ENCODE results near the gene FKRP. TPM values are rescaled to one million over a fixed set of nuclear protein-coding genes. Genes with fewer than 3 reads are reported as not detected.

The FKRP gene
- total RNA-seq, 2 experiments from 2014 or later = 7.7 to 10.1 TPM

GRCh38 chr19:46744005-46744691, 1.7 kb upstream of the FKRP start:
- no peaks in the 10 kb centered on the region for H3K27me3 Mint-ChIP-seq
- intact Hi-C loops (cut with micrococcal nuclease) = no loop called here
- POLR2A ChIA-PET = interaction anchor here (0.6 to 2.9 kb wide), 6 partner anchors 10 to 143 kb away, joined by 3 to 13 read pairs (median 5); partner anchors contain the start of gene CALM3
- ATAC-seq = no peak
- no peak for DNase-seq
- H3K4me3 Mint-ChIP-seq = peak overlapping the region; percentile 91
- H3K36me3 Mint-ChIP-seq (ENCODE audit: low read depth) = peaks cover 15% of the 10 kb centered on the region
- no peak for TF ChIP-seq CTCF (IDR thresholded peaks at IDR 0.05)
- H3K9me3 Mint-ChIP-seq = no peaks in the 10 kb centered on the region
- peak overlapping the region; percentile 88 for H3K27ac Mint-ChIP-seq
- CTCF ChIA-PET = interaction anchor here (0.6 to 4.8 kb wide), 8 partner anchors 9 to 201 kb away, joined by 3 to 37 read pairs (median 8); no protein-coding TSS in a partner anchor
- peaks cover 64% of the 10 kb centered on the region for H3K4me1 Mint-ChIP-seq (ENCODE audit: low read depth)

- peak overlapping the region; percentile 91 for H3K4me3 Mint-ChIP-seq
- peaks cover 12% of the 10 kb centered on the region for H3K36me3 Mint-ChIP-seq (ENCODE audit: low read depth)
- no peak for DNase-seq
- no peaks in the 10 kb centered on the region for H3K27me3 Mint-ChIP-seq
- ATAC-seq = no peak
- intact Hi-C loops (cut with micrococcal nuclease) = no loop called here
- TF ChIP-seq CTCF (IDR thresholded peaks at IDR 0.05) = no peak
- CTCF ChIA-PET = interaction anchor here (0.6 to 4.8 kb wide), 10 partner anchors 8 to 202 kb away, joined by 3 to 37 read pairs (median 6); no protein-coding TSS in a partner anchor
- peak overlapping the region; percentile 88 for H3K27ac Mint-ChIP-seq
- H3K9me3 Mint-ChIP-seq = no peaks in the 10 kb centered on the region
- H3K4me1 Mint-ChIP-seq (ENCODE audit: low read depth) = peaks cover 59% of the 10 kb centered on the region
- POLR2A ChIA-PET = interaction anchor here (0.6 to 2.9 kb wide), 8 partner anchors 11 to 145 kb away, joined by 3 to 13 read pairs (median 4); no protein-coding TSS in a partner anchor
Measured at GRCh38 chr19:46745030-46745429, 827 bp upstream of the FKRP start.

GRCh38 chr19:46746281-46747057, 612 bp downstream of the FKRP start, which contains the start of gene STRN4:
Gene STRN4, minus strand, starts transcription at chr19:46746450. Its CDS starts 20 bp downstream, at chr19:46746430.
- Mint-ChIP-seq H3K36me3 (ENCODE audit: low read depth) (peaks cover 10% of the 10 kb centered on the region), H3K9me3 (no peaks in the 10 kb centered on the region), H3K27ac (peak within 1 kb of the TSS; percentile 88), H3K4me1 (ENCODE audit: low read depth) (peaks cover 47% of the 10 kb centered on the region), H3K27me3 (no peaks in the 10 kb centered on the region), H3K4me3 (peak within 1 kb of the TSS; percentile 91)
- no peak for TF ChIP-seq CTCF (IDR thresholded peaks at IDR 0.05)
- ChIA-PET POLR2A (interaction anchor here (1.0 to 1.4 kb wide), 2 partner anchors 13 to 146 kb away, joined by 4 read pairs; no protein-coding TSS in a partner anchor), CTCF (interaction anchor here (1.4 to 3.5 kb wide), 4 partner anchors 7 to 41 kb away, joined by 3 to 11 read pairs (median 8); no protein-coding TSS in a partner anchor)
- intact Hi-C loops (cut with micrococcal nuclease) = no loop called here
- peak; percentile 81 for ATAC-seq
- peak; percentile 63 for DNase-seq

GRCh38 chr19:46748325-46749109, 2.7 kb downstream of the FKRP start:
- H3K9me3 Mint-ChIP-seq = no peaks in the 10 kb centered on the region
- H3K4me3 Mint-ChIP-seq = peak overlapping the region; percentile 7
- TF ChIP-seq CTCF (IDR thresholded peaks at IDR 0.05) = peak; percentile 83
- DNase-seq (peak; percentile 88), ATAC-seq (no peak)
- H3K4me1 Mint-ChIP-seq (ENCODE audit: low read depth) = peaks cover 30% of the 10 kb centered on the region
- no peaks in the 10 kb centered on the region for H3K27me3 Mint-ChIP-seq
- POLR2A ChIA-PET = interaction anchor here (1.1 to 2.1 kb wide), 3 partner anchors 36 to 71 kb away, joined by 3 to 4 read pairs (median 3); no protein-coding TSS in a partner anchor
- H3K36me3 Mint-ChIP-seq (ENCODE audit: low read depth) = peaks cover 8% of the 10 kb centered on the region
- CTCF ChIA-PET = interaction anchor here (0.8 to 11.0 kb wide), 21 partner anchors 9 to 221 kb away, joined by 3 to 147 read pairs (median 4); partner anchors contain the start of gene AP2S1
- intact Hi-C loops (cut with micrococcal nuclease) = no loop called here
- H3K27ac Mint-ChIP-seq = no peak overlapping the region
